SK-N-SH treated with all-trans-retinoic acid at 6 μM for 48 hours (cell line): Measurements from ENCODE around the gene MFRP.

ENCODE experiments used
- ATAC-seq: fragments of 200-7000 bp; cut with Tn5 transposase; 3 replicates; pipeline ENCODE4 v1.9.1; 2020; ENCODE audit warnings: mild to moderate bottlenecking, moderate library complexity
- BACH2 ChIP-seq: fragments of 250-450 bp; sonication (Bioruptor Pico); IDR thresholded peaks from 2 replicates; pipeline ENCODE4 v1.9.0; 2021; ENCODE audit warnings: mild to moderate bottlenecking, borderline replicate concordance
- CREB5 ChIP-seq: fragments of 250-450 bp; sonication (Bioruptor Pico); IDR thresholded peaks from 2 replicates; pipeline ENCODE4 v1.5.1; 2020; ENCODE audit warnings: low read depth, mild to moderate bottlenecking, moderate library complexity
- CSDC2 ChIP-seq: fragments of 250-450 bp; sonication (Bioruptor Pico); IDR thresholded peaks from 2 replicates; pipeline ENCODE4 v1.5.0; 2020; ENCODE audit warnings: mild to moderate bottlenecking, moderate library complexity
- CSRNP3 ChIP-seq: fragments of 250-450 bp; sonication (Bioruptor Pico); IDR thresholded peaks from 2 replicates; pipeline ENCODE4 v1.5.1; 2021; ENCODE audit warnings: mild to moderate bottlenecking, moderate library complexity
- ESRRG ChIP-seq: fragments of 250-450 bp; sonication (Bioruptor Pico); IDR thresholded peaks from 2 replicates; pipeline ENCODE4 v1.6.1; 2021; ENCODE audit warnings: mild to moderate bottlenecking
- GLIS3 ChIP-seq: fragments of 250-450 bp; sonication (Bioruptor Pico); IDR thresholded peaks from 2 replicates; pipeline ENCODE4 v1.5.0; 2020; ENCODE audit warnings: mild to moderate bottlenecking, moderate library complexity
- OSR1 ChIP-seq: fragments of 250-450 bp; sonication (Bioruptor Pico); IDR thresholded peaks from 2 replicates; pipeline ENCODE4 v1.8.0; 2022; ENCODE audit warnings: moderate library complexity, mild to moderate bottlenecking, inconsistent platforms
- PATZ1 ChIP-seq: fragments of 250-450 bp; sonication (Bioruptor Pico); IDR thresholded peaks from 2 replicates; pipeline ENCODE4 v1.8.0; 2020; ENCODE audit warnings: mild to moderate bottlenecking, moderate library complexity, borderline replicate concordance
- POU6F1 ChIP-seq: fragments of 250-450 bp; sonication (Bioruptor Pico); IDR thresholded peaks from 2 replicates; pipeline ENCODE4 v1.8.0; 2021; ENCODE audit warnings: low read depth, mild to moderate bottlenecking, moderate library complexity, borderline replicate concordance
- PPARA ChIP-seq: fragments of 250-450 bp; sonication (Bioruptor Pico); IDR thresholded peaks from 2 replicates; pipeline ENCODE4 v1.5.0; 2020; ENCODE audit warnings: mild to moderate bottlenecking, borderline replicate concordance
- RARB ChIP-seq: fragments of 250-450 bp; sonication (Bioruptor Pico); IDR thresholded peaks from 2 replicates; pipeline ENCODE4 v1.8.0; 2021; ENCODE audit warnings: mild to moderate bottlenecking, moderate library complexity
- SNAI2 ChIP-seq: fragments of 250-450 bp; sonication (Bioruptor Pico); IDR thresholded peaks from 2 replicates; pipeline ENCODE4 v1.5.0; 2020; ENCODE audit warnings: mild to moderate bottlenecking, moderate library complexity
- TCF4 ChIP-seq: fragments of 250-450 bp; sonication (Bioruptor Pico); IDR thresholded peaks from 2 replicates; pipeline ENCODE4 v1.8.0; 2021; ENCODE audit warnings: mild to moderate bottlenecking, moderate library complexity, borderline replicate concordance
- TSHZ2 ChIP-seq: fragments of 250-450 bp; sonication (Bioruptor Pico); IDR thresholded peaks from 2 replicates; pipeline ENCODE4 v1.5.0; 2020; ENCODE audit warnings: mild to moderate bottlenecking, moderate library complexity
- ZC3H10 ChIP-seq: fragments of 250-450 bp; sonication (Bioruptor Pico); IDR thresholded peaks from 2 replicates; pipeline ENCODE4 v1.5.1; 2021; ENCODE audit warnings: mild to moderate bottlenecking, moderate library complexity
- ZFP3 ChIP-seq: fragments of 250-450 bp; sonication (Bioruptor Pico); IDR thresholded peaks from 2 replicates; pipeline ENCODE4 v1.5.0; 2020; ENCODE audit warnings: mild to moderate bottlenecking, moderate library complexity
- ZFP30 ChIP-seq: fragments of 450-650 bp; formaldehyde crosslinking; IDR thresholded peaks from 2 replicates; pipeline ENCODE4 v1.5.0; 2022; ENCODE audit warnings: mild to moderate bottlenecking, moderate library complexity
- ZNF565 ChIP-seq: fragments of 450-650 bp; formaldehyde crosslinking; conservative IDR thresholded peaks from 2 replicates; pipeline ENCODE4 v1.5.0; 2020; ENCODE audit warnings: low read depth, mild to moderate bottlenecking, moderate library complexity
- ZNF70 ChIP-seq: fragments of 450-650 bp; formaldehyde crosslinking; IDR thresholded peaks from 2 replicates; pipeline ENCODE4 v1.5.0; 2020; ENCODE audit warnings: mild to moderate bottlenecking, moderate library complexity
- ZNF8 ChIP-seq: fragments of 450-650 bp; formaldehyde crosslinking; IDR thresholded peaks from 2 replicates; pipeline ENCODE4 v1.5.0; 2020; ENCODE audit warnings: mild to moderate bottlenecking, moderate library complexity

MFRP gene

GRCh38 chr11:119375337-119376196 is 29.1 kb upstream of the MFRP start:
- TF ChIP-seq ZNF70 (CRISPR knock-in tag) (no peak), RARB (no peak), ZFP3 (CRISPR knock-in tag) (no peak), POU6F1 (CRISPR knock-in tag) (no peak), ZFP30 (CRISPR knock-in tag) (no peak), PATZ1 (CRISPR knock-in tag) (no peak), CREB5 (CRISPR knock-in tag) (no peak), ZNF565 (no peak), GLIS3 (CRISPR knock-in tag) (no peak), TCF4 (CRISPR knock-in tag) (no peak), CSRNP3 (CRISPR knock-in tag) (no peak), ZNF8 (CRISPR knock-in tag) (no peak), ZC3H10 (CRISPR knock-in tag) (no peak), OSR1 (no peak), BACH2 (CRISPR knock-in tag) (no peak), SNAI2 (CRISPR knock-in tag) (no peak), CSDC2 (no peak)
- no peak for ATAC-seq

- peak; percentile 65 for ATAC-seq
- no peak for TF ChIP-seq RARB
- 0 out of 2 replicates have a peak, but pooled peaks have one; percentile 27 for TF ChIP-seq TSHZ2 (CRISPR knock-in tag)
- no peak for TF ChIP-seq ZNF565
- no peak for TF ChIP-seq ESRRG (CRISPR knock-in tag)
- no peak for TF ChIP-seq PPARA (CRISPR knock-in tag)
- no peak for TF ChIP-seq ZNF8 (CRISPR knock-in tag)
- no peak for TF ChIP-seq ZNF70 (CRISPR knock-in tag)
- peak; percentile 55; the same call in 1 of the 2 replicates for TF ChIP-seq TCF4 (CRISPR knock-in tag)
- no peak for TF ChIP-seq PATZ1 (CRISPR knock-in tag)
- no peak for TF ChIP-seq ZC3H10 (CRISPR knock-in tag)
- TF ChIP-seq ZFP3 (CRISPR knock-in tag) = no peak
- no peak for TF ChIP-seq GLIS3 (CRISPR knock-in tag)
- no peak for TF ChIP-seq CSRNP3 (CRISPR knock-in tag)
These were observed 28.3 kb upstream of the MFRP start for GRCh38 chr11:119374632-119375336.
